ENCODE data around the gene TTC17.
"Not testable (repeated sequence)": the region's sequence is repeated elsewhere in the genome, so short reads cannot be mapped to it uniquely, and the experiment has no call there.

Gene TTC17

DNA sequence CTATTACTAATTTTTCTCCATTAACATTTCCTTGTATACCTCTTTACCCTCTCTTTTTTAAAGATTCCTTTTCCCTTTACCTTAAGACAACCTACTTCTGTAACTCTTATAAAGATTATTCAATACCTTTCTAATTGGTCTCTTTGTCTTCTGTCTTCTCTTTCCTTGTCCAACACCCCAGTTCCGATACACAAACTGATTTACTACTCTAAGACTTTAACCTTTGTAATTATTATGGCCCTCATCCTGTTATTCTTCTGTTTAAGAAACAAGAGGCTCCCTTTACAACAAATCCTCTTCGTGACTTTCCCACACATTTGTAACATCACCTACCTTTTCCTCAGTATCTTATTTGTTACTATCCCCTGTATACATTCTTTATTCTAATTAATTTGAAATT lies 81.8 kb downstream of the TTC17 start:
- TF ChIP-seq, protein P1, sequence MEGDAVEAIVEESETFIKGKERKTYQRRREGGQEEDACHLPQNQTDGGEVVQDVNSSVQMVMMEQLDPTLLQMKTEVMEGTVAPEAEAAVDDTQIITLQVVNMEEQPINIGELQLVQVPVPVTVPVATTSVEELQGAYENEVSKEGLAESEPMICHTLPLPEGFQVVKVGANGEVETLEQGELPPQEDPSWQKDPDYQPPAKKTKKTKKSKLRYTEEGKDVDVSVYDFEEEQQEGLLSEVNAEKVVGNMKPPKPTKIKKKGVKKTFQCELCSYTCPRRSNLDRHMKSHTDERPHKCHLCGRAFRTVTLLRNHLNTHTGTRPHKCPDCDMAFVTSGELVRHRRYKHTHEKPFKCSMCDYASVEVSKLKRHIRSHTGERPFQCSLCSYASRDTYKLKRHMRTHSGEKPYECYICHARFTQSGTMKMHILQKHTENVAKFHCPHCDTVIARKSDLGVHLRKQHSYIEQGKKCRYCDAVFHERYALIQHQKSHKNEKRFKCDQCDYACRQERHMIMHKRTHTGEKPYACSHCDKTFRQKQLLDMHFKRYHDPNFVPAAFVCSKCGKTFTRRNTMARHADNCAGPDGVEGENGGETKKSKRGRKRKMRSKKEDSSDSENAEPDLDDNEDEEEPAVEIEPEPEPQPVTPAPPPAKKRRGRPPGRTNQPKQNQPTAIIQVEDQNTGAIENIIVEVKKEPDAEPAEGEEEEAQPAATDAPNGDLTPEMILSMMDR (IDR thresholded peaks at IDR 0.05; ENCODE audit: control insufficient read depth, insufficient read depth, low read depth, low read length, missing control alignments), result no peak
- DNase-seq (ENCODE audit: low read depth), result no peak
- H3K4me3 ChIP-seq (ENCODE audit: control insufficient read depth, low read depth, low read length), result no peak overlapping the region

DNA sequence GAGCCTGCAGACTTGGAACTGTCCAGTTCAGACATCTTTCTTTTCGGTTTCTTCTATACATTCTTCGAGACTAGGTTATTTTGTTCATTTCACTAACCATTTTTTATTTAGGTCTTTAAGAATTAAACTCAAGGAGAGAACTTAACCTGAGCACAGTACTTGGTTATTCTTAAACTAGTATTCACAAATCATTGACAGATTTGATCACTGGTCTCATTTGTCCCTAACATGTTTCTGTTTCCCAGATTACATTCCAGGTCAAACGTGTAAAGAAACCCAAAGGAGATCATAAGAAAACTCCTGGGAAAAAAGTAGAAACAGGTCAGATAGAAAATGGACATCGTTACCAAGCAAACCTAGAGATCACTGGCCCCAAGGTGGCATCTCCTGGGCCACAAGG lies 85.1 kb downstream of the TTC17 start:
- DNase-seq (ENCODE audit: low read depth), result no peak
- H3K4me3 ChIP-seq (ENCODE audit: control insufficient read depth, low read depth, low read length), result no peak overlapping the region
- TF ChIP-seq, protein P1 (IDR thresholded peaks at IDR 0.05; ENCODE audit: control insufficient read depth, insufficient read depth, low read depth, low read length, missing control alignments), result no peak

DNA sequence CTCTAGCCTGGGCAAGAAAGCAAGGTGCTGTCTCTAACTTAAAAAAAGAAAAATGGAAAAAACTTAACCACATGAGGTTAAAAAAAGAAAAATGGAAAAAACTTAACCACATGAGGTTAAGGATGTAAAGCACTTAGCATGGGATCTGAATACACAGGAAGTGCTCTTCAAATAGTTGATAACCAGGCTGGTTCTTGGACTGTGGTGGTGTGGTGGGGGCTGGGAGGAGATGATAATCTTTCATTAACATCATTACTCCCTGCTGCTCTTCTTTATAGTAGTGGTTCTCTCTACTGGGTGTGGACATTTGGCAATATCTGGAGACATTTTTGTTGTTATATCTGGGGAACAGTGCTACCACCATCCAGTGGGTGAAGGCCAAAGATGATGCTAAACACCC lies 88.4 kb downstream of the TTC17 start:
- TF ChIP-seq, protein P1 (IDR thresholded peaks at IDR 0.05; ENCODE audit: control insufficient read depth, insufficient read depth, low read depth, low read length, missing control alignments), result no peak
- no peak for DNase-seq (ENCODE audit: low read depth)
- no peak overlapping the region for H3K4me3 ChIP-seq (ENCODE audit: control insufficient read depth, low read depth, low read length)

DNA sequence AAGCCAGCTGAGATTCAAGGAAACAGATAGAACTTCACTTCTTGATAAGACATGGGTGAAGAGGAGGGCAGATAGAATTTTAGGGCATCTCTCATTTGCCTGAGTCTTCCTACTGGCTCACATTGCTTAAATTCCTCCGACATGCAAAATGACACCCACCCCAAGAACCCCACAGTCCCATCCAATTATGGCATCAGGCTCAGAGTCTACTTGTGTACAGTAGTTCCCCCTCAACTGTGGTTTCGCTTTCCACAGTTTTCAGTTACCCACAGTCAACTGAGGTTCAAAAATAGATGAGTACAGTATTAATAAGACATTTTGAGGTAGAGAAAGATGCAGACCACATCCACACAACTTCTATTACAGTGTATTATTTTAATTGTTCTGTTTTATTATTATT lies 99.8 kb downstream of the TTC17 start:
- TF ChIP-seq, protein P1 (IDR thresholded peaks at IDR 0.05; ENCODE audit: control insufficient read depth, insufficient read depth, low read depth, low read length, missing control alignments), result no peak
- H3K4me3 ChIP-seq (ENCODE audit: control insufficient read depth, low read depth, low read length), result no peak overlapping the region
- no peak for DNase-seq (ENCODE audit: low read depth)

DNA sequence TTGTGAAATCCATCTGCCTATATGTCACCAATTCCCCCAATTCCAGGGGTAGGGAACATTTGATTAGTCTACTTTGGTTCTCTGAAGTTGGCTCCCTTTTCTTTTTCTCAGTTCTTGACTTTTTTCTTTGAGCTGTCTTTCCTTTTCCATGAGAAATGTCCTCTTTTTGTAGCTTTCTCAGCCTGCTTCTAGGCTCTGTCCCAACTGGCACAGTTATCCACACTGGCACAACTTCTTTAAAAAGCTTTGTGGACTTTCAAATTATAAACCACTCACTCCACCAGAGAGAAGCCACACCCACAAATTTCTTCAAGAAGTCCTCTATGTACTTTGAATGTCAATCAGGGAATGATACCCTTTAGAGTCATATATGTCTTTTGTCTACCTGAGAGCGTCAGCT lies 100.5 kb downstream of the TTC17 start:
- no peak for DNase-seq (ENCODE audit: low read depth)
- no peak overlapping the region for H3K4me3 ChIP-seq (ENCODE audit: control insufficient read depth, low read depth, low read length)
- TF ChIP-seq, protein P1 (IDR thresholded peaks at IDR 0.05; ENCODE audit: control insufficient read depth, insufficient read depth, low read depth, low read length, missing control alignments), result no peak

DNA sequence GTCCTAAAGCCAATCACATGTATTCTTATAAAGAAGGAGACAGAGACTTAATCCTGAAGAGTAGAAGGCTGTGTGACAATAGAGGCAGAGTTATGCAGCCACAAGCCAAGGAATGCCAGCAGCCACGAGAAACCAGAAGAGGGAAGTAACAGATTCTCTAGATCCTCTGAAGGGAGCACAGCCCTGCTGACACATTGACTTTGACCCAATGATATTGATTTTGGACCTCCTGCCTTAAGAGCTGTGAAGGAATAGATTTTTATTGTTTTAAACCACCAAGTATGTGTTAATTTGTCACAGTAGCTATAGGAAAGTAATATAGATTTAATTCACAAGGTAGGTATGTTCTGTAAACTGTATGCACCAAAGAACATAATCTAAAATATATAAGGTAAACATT lies 103.6 kb downstream of the TTC17 start:
- H3K4me3 ChIP-seq (ENCODE audit: control insufficient read depth, low read depth, low read length), result no peak overlapping the region
- TF ChIP-seq, protein P1 (IDR thresholded peaks at IDR 0.05; ENCODE audit: control insufficient read depth, insufficient read depth, low read depth, low read length, missing control alignments), result no peak
- DNase-seq (ENCODE audit: low read depth), result no peak

DNA sequence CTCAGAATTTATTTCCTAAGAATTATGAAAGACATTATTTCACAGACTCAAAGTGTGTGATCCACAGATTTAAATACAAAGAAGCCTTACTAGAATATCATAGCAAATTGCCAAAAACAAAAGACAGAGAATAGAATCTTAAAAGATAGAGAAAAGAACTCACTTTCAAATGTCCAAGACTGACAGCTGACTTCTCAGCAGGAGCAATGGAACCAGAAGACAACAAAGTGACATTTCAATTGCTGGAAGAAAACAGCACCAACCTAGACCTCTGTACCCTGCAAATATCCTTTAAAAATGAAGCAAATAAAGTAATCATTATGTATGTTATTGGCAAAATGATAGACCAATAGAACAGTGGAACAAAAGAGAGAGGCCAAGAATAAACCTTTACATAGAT lies 109.2 kb downstream of the TTC17 start:
- TF ChIP-seq, protein P1 (IDR thresholded peaks at IDR 0.05; ENCODE audit: control insufficient read depth, insufficient read depth, low read depth, low read length, missing control alignments), result no peak
- no peak overlapping the region for H3K4me3 ChIP-seq (ENCODE audit: control insufficient read depth, low read depth, low read length)
- no peak for DNase-seq (ENCODE audit: low read depth)

DNA sequence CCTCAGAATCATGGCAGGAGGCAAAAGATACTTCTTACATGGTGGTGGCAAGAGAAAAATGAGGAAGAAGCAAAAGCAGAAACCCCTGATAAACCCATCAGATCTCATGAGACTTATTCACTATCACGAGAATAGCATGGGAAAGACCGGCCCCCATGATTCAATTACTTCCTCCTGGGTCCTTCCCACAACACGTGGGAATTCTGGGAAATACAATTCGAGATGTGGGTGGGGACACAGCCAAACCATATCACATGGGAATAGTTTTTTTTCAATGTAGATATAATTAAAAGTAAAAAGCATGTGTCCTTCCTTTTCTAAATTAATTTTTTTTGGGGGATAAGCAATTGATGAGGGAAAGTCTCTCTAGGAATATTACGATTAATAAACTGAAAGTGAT lies 118.8 kb downstream of the TTC17 start:
- not testable (repeated sequence) for H3K4me3 ChIP-seq (ENCODE audit: control insufficient read depth, low read depth, low read length); DNase-seq (ENCODE audit: low read depth)
